Renal cortex interstitium (tissue), 11 donors: ENCODE data around the gene FRMD3. TPM values are rescaled to one million over a fixed set of nuclear protein-coding genes. Genes with fewer than 3 reads are reported as not detected.
"Not testable (repeated sequence)": the region's sequence is repeated elsewhere in the genome, so short reads cannot be mapped to it uniquely, and the experiment has no call there.

Experiments used
- DNase-seq, 11 donors: peaks; one replicate each; pipeline ENCODE4 v3.0.0-alpha.2; 2013; ENCODE audit warnings: low read depth in 9 of 11, low spot score in 4 of 11; ENCODE audit errors: extremely low read depth in 1 of 11
- polyA plus RNA-seq, 3 donors: library from polyadenylated mRNA; unstranded; fragments of 120-200 nt; gene quantifications; one replicate each; pipeline ENCODE4 v1.2.1, GENCODE V29; 2013; ENCODE audit not compliant: insufficient read length in 3 of 3

FRMD3 gene
- polyA plus RNA-seq, 3 donors: 16.8 to 23.3 (median 21.8) TPM

DNA sequence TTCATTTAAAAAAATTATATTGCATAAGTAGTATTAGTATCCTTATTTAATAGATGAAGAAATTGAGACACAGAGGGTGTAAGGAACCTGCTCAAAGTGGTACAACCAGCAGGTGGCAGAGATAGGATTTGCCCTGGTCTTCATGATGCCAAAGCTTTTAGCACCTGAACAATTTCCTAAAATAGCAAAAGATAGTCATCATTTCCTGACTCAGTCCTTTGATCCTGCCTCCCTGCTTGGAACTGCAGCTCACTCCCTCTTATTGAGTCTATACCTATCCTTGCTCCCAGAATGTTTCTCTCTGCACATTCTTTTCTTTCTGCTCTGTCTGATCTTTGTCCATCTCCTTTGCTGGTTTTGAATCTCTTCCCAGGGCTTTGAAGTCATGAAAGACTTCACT is 155.8 kb downstream of the FRMD3 start:
- no peak for DNase-seq

DNA sequence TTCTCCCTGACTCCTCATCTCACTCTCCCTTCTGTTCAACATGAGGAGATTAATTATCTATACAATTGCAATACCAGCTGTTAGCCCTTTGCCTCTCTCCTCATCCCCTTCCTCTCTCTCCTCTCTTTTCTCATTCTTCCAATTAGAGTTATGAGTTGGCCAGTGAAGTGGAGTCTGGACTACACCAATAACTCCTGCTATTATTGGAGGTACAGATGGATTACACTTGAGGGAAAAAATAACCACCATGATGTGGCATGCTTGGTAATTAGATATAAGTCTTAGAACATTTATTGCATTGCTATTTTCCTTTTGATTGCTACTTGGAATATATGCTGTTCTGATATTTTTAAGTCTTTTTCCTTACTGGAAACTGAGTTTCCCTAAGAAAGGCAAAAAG is 159.2 kb downstream of the FRMD3 start:
- DNase-seq: no peak

DNA sequence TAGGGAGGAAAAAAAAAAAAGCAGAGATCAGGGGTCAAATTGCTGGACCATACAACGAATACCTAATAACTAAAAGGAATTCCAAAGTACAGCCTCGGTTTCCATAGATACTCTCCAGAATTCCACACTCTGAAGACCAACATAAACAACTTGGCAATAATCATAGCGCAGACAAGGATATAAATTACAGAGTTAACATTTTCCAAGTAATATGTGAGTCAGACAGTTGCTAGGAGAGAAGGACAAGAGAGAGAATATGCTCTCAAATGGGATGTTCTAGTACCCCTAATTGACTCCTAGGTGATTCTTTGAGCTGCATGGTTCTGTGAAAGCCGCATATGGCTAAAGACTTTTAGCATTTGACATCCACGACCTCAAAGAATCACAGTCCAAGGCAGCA is 165.2 kb downstream of the FRMD3 start:
- DNase-seq: peak in 4 of 11 donors; percentile 7 to 29 (median 24)

DNA sequence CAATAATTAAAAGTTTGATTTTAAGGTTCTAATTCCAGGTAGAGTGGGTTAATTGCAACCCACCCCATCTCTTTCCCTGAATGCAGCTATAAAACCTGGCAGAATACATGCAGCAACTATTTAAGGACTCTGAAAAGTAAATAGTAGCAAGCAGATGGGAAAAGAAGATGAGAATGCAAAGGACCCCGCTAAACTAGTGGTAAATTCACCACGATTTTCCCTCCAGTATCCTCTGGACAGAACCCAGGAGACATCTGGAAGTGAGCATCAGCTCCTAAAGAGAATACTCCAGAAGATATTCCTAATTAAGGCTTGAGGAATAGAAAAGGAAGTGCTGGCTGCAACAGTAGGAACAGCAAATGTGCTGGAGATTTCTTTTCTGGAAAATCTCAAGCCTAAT is 170.9 kb downstream of the FRMD3 start:
- no peak for DNase-seq

DNA sequence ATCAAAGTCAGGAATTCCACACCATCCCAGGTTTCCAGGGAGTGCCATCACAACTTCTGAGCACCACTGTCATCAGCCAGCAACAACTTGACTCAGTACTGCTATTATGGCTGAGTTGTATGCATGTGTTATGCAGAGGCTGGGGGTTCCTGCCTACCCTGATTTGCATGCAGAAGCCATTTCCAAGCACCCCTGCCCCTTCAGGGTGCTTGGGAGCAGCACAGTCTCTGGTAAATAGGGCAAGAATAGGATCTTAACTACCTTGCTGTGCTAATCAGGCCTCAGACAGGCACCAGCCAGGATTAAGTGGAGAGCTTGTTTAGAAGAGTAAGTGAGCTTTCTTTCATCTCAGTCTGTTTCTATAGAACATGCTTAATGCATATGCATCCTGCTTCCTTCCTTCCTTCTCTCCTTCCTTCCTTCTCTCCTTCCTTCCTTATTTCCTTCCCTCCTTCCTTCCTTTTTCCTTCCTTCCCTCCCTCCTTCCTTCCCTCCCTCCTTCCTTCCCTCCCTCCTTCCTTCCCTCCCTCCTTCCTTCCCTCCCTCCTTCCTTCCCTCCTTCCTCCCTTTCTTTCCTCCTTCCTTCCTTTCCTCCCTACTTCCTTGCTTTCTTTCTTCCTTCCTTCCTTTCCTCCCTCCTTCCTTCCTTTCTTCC is 175.7 kb downstream of the FRMD3 start:
- DNase-seq: no peak

DNA sequence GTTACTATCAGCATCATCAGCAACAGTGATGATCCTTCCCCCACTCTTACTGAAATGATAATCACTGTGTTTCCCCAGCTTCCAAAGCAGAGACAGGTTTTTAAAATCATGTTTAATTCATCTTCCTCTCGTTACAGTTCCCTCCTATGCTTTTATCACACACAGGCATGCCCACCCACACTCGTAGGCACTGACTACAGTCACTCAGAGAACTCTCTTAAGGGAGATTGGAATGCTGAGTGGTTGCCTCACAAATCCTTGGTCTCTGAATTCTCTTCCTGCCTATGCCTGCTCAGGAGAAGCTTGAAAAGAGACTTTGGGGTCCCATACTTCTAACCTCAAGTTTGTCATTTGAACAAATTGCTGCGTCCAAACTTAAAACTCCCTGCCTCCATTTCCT is 179.2 kb downstream of the FRMD3 start:
- DNase-seq: no peak

DNA sequence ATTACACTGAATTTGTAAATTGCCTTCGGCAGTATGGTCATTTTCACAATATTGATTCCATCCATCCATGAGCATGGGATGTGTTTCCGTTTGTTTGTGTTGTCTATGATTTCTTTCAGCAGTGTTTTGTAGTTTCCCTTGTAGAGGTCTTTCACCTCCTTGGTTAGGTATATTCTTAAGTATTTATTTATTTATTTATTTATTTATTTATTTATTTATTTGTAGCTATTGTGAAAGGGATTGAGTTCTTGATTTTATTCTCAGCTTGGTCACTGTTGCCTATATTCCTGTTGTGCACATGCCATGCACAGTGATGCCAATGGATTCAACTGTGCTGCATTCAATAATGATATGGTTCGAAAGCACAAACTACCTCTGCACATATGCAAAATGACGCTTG is 179.7 kb downstream of the FRMD3 start:
- not testable (repeated sequence) for DNase-seq

DNA sequence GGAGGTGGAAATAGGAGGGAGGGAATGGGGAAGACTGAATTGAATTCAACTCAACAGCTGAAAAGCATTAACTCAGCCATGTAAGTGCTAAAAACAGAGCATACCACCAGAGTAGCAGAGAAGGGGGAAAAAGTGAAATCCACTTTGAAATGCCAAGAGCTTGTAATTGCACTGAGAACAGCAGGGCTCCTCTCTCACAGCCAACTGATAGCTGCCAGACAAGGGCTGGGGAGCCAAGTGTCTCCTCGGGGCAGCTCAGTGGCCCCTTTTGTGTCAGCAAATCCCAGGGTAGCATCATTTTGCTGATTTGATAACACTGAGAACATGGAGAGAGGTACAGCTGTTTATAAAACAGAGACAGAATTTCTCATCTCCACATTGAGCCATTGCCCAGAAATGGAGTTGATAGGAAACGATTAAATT is 182.5 kb downstream of the FRMD3 start:
- DNase-seq: no peak

DNA sequence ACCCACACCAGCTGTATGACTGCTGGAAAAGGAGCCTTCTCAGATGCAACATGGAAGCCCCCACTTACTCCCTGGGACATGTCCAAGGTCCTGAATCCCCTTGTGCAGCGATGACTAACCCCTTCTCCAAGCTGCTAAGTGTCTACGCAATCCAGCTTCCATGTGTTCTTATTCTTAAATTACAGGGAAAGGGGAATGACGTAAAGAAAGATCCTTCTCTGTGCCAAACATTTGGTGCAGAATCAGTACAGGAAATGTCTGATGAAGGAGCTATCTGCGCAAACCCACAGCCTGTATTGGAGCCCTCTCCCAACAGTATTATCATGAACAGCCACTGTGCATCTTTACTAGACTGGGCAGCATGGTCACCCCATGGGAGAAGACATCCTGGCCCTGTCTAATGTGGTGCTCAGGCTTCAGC is 183.2 kb downstream of the FRMD3 start:
- peak in 3 of 11 donors; percentile 9 to 29 (median 19) for DNase-seq

DNA sequence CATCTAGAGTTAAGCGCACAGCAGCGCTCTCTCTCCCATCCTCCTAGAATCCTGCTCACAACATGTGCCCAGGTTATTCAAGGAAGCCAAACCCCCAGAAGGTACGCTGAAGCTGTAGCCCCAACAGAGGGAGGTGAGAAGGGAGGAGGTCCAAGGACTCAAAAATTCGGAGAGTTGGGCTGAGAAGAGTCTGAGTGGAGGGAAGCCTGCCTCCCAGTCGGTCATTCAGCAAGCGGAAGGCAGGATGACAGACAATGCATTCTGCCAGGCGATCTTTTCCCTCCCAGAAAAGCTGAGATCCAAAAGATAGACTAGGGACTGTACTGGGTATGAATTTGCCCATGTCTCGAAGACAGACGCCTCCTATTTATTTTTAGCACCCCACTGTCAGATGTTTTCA is 189.2 kb downstream of the FRMD3 start:
- no peak for DNase-seq

DNA sequence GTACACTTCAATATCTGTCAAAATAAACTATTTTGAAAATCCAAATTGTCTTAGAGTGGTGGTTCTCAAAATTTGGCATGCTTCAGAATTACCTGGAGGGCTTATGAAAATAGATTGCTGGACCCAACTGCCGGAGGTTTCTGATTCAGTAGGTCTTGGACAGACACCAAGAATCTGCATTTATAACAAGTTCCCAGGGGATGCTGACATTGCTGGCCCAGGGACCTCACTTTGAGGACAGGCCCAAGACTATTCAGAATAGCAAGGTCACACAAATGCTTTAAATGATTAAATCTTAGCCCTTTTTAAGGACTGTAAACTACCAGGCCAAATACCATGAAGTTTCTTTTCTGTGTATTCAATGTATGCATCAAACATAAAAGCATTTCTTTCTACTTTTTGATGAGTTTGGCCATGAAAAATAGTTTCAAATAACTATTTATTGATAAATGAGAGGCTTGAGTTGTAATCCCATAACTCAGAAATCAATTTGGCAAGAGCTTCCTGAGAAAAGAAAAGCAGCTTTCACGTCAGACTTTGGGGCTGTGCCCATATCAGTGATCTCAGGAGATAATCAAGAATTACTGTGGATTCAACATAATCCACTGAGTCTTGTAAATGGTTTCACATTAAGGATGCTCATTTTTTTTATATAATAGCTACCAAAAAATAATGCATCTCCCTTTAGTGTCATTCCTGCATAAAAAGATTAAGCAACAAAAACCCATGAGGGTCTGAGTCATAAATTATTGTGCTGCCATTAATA is 191.4 kb downstream of the FRMD3 start:
- DNase-seq: no peak

DNA sequence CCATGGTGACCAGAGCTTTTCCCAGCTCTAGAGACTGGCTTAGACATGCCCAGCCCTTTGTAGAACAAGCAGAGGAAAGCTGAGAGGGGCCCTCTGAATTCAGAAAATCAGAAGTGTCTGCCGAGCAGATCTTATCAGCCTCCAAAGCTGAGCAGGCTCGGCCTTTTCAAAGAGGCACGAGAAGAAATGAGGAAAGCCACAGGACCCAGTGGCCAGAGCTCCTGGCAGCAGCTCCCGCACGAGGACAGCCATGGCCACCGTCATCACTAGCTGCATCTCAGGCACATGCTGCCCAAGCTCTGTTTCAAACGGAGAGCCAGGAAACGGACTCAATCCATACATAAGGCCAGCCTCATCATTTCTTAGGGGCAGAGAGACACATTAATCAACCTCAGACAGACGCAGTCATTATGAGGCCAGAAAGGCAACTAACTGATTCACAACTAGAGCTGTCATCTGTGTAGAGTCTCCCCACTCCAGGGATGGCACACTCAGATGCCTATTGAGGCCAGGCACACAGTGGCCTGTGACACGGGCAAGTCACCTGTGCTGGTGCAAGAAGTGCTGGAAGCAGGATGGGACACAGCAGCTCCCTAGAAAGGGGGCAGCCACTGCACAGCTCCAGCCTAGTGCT is 194.7 kb downstream of the FRMD3 start:
- no peak for DNase-seq

DNA sequence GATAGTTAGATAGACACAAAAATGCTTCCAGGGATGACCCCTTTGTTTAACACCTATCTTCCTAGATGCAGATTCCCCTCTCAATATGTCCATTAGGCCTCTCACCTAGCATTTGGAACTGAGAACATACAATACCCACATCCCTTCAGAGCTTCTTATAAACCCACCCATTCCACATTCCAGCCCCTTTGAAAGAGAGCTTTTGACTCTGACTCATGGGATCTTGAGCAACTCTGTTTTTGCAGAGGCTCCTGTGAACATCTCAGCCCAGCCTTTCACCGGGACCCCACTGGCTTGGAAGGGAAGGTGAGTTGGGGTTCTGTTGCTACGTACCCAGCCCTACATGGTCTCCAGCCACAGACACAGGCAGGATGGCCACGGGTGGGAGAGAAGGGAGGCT is 195.5 kb downstream of the FRMD3 start:
- DNase-seq: no peak

DNA sequence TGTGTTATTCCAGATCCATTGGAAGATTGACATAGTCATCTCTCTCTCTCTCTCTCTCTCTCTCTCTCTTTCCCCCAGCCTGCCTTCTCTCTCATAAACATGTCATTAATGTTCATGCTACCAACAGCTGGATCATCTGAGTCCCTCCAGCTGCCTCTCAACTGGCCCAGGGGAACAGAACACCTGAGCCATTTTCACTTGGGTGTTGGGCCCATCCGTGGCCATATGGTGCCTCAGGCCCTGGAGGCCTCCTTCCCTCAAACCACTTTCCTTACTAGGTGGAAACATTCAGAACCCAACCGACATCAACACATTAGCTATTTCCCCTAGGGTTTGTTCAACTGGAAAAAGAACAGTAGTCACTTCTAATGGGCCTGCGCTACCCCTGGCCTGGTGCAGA is 196.2 kb downstream of the FRMD3 start:
- no peak for DNase-seq

DNA sequence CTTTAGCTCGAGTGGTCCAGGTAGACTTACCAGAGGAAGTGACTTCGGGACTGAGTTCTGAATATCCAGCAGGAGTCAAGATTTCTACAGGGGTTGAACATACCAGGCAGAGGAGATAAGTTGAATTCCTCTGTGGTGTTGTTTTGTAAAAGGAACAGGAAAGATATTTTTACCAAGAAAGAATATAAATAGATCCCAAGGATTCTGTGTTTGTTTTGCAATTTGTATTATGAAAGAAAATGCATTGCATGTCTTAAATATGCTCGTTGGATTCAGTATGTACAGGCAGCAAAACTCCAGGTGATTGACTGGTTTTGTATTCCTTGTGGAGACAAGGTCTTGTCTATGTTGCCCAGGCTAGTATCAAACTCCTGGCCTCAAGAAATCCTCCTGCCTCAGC is 197.8 kb downstream of the FRMD3 start:
- DNase-seq: no peak

DNA sequence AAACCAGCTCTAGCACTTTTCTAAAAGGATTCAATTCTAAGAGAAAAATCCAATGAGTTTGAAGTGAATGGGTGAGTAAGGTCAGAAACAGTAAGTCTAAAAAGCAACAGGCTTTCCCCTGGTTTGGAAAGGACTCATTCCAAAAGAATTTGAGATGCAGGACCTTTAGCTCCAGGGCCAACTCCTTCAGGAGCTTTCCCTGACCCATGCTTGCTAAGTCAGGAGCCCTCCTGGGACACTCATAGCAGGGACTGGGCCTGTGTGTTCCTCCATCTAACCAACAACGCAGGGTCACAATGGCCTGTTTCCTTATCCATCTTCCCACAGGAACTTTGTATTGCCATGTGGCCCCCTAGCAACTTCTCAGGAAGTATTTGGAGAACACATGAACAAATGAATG is 198.8 kb downstream of the FRMD3 start:
- DNase-seq: no peak

DNA sequence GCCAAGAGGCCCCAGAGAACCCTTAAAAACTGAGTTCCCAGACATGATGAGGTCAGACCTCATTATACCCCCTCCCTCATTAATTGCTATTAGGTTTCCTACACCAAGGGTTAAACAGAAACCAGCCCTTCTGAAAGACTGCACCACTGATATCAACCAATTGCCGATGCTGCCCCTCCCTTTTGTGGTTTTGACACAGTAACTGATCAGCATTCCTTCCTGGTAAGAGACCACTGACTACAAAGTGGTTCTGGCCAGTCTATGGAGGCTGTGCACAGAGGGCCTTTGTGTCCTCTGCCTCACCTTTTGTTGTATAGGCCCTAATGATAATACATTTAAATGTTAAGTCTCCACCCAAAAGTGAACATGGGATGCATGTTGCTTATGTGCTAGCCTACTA is 201.5 kb downstream of the FRMD3 start:
- DNase-seq: no peak

DNA sequence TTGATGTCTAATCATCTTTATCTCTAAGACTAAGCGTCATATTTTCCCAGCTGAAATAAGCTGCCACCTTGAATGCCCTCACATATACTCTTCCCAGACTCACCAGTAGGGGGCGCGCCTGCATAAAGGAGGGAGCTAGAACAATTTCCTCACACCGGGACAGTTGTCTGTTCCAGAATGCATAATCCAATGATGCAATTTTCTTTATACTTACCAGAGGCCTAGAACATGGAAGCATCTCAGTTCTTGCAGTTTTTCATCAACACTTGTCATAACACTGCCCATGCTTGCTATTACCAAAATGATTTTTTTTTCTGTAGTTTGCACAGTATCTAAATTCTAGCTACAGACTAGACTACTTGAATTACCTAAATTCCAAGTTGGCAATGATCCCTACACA is 203.9 kb downstream of the FRMD3 start:
- peak in 10 of 11 donors; percentile 33 to 80 (median 52) for DNase-seq

DNA sequence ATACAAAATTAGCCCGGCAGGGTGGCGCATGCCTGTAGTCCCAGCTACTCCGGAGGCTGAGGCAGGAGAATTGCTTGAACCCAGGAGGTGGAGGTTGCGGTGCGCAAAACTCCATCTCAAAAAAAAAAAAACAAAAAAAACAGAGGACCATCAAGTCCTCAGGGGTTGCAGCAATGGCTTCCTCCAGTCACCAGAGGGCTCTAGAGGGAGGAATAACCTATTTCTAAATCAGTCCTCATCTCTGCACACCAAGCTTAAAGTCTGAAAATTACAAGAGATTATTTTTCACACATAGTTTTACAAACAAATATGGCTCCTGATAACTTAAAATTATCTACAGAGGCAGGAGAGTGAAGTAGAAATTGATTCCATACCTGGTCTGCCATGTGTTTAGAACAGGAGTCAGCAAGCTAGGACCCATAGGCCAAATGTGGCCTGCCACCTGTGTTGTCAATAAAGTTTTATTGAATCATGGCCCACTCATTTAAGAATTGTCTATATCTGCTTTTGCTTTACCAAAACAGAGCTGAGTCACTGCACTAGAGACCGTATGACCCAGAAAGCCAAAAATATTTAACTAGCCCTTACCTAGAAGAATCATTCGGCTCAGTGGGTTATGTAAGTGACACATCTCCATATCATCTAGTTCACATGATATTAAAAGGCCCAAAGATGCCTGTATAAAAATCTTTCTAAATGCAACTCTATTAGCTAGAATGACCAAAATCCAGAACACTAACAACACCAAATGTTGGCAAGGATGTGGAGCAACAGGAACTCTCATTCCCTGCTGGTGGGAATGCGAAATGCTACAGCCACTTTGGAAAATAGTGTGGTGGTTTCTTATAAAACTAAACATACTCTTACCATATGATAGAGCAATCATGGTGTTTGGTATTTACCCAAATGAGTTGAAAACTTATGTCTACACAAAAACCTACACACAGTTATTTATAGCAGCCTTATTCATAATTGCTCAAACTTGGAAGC is 207.7 kb downstream of the FRMD3 start:
- no peak for DNase-seq
